Bladder microvascular endothelial cell (primary cell): ENCODE measurements around the gene ANKRD1. TPM values are rescaled to one million over a fixed set of nuclear protein-coding genes. Genes with fewer than 3 reads are reported as not detected.

Experiments used
- total RNA-seq: library from RNA; depleted of rRNA; stranded (reverse); fragments of >200 nt; gene quantifications from 2 replicates; pipeline ENCODE4 v1.2.3, GENCODE V29; 2014

ANKRD1 gene
- 240 and 1,685 TPM in 2 replicates for total RNA-seq

GRCh38 chr10:90920986-90921666 is at the start of gene ANKRD1:
Gene ANKRD1 (minus strand): TSS chr10:90921087. CDS start chr10:90921027, 60 bp downstream.

GRCh38 chr10:90871766-90872647 is 48.9 kb downstream of the ANKRD1 start, which contains the start of gene RPP30:
Gene RPP30 (plus strand): TSS chr10:90871974. CDS start chr10:90871987, 13 bp downstream.

Other genes with a start within 250 kb of the ANKRD1 start
- under 0.01 and 0.19 TPM in 2 replicates for gene HTR7, start 63.0 kb downstream of the ANKRD1 start, total RNA-seq
- gene RPP30, start 49.1 kb downstream of the ANKRD1 start, total RNA-seq = 29.8 and 30.6 TPM in 2 replicates